ENCODE measurements around the gene HDAC4.

The HDAC4 gene

GRCh38 chr2:239018271-239019182 lies 382.3 kb downstream of the HDAC4 start:
- no peak for TF ChIP-seq CTCF (IDR thresholded peaks at IDR 0.05; ENCODE audit: control insufficient read depth, insufficient read depth, low read depth, low read length, missing control alignments)
- no peak overlapping the region for H3K4me3 ChIP-seq (ENCODE audit: control insufficient read depth, low read depth, low read length)
- no peak for DNase-seq (ENCODE audit: low read depth)

GRCh38 chr2:239017491-239018098 lies 383.2 kb downstream of the HDAC4 start:
- TF ChIP-seq CTCF (IDR thresholded peaks at IDR 0.05; ENCODE audit: control insufficient read depth, insufficient read depth, low read depth, low read length, missing control alignments): no peak
- DNase-seq (ENCODE audit: low read depth): no peak
- H3K4me3 ChIP-seq (ENCODE audit: control insufficient read depth, low read depth, low read length): no peak overlapping the region

- DNase-seq (ENCODE audit: low read depth): no peak
- no peak for TF ChIP-seq CTCF (IDR thresholded peaks at IDR 0.05; ENCODE audit: control insufficient read depth, insufficient read depth, low read depth, low read length, missing control alignments)
- H3K4me3 ChIP-seq (ENCODE audit: control insufficient read depth, low read depth, low read length): no peak overlapping the region
These were observed 384.7 kb downstream of the HDAC4 start for GRCh38 chr2:239015901-239016675.

GRCh38 chr2:239015218-239015900 lies 385.5 kb downstream of the HDAC4 start:
- no peak for TF ChIP-seq CTCF (IDR thresholded peaks at IDR 0.05; ENCODE audit: control insufficient read depth, insufficient read depth, low read depth, low read length, missing control alignments)
- no peak for DNase-seq (ENCODE audit: low read depth)
- no peak overlapping the region for H3K4me3 ChIP-seq (ENCODE audit: control insufficient read depth, low read depth, low read length)

- no peak overlapping the region for H3K4me3 ChIP-seq (ENCODE audit: control insufficient read depth, low read depth, low read length)
- no peak for DNase-seq (ENCODE audit: low read depth)
- TF ChIP-seq CTCF (IDR thresholded peaks at IDR 0.05; ENCODE audit: control insufficient read depth, insufficient read depth, low read depth, low read length, missing control alignments): no peak
These were observed 386.2 kb downstream of the HDAC4 start for GRCh38 chr2:239014458-239015217.

Data from AG09309 (cell line).